ENCODE results near the gene KRTAP2-2.
"Not testable (repeated sequence)": the region's sequence is repeated elsewhere in the genome, so short reads cannot be mapped to it uniquely, and the experiment has no call there.

The KRTAP2-2 gene

DNA sequence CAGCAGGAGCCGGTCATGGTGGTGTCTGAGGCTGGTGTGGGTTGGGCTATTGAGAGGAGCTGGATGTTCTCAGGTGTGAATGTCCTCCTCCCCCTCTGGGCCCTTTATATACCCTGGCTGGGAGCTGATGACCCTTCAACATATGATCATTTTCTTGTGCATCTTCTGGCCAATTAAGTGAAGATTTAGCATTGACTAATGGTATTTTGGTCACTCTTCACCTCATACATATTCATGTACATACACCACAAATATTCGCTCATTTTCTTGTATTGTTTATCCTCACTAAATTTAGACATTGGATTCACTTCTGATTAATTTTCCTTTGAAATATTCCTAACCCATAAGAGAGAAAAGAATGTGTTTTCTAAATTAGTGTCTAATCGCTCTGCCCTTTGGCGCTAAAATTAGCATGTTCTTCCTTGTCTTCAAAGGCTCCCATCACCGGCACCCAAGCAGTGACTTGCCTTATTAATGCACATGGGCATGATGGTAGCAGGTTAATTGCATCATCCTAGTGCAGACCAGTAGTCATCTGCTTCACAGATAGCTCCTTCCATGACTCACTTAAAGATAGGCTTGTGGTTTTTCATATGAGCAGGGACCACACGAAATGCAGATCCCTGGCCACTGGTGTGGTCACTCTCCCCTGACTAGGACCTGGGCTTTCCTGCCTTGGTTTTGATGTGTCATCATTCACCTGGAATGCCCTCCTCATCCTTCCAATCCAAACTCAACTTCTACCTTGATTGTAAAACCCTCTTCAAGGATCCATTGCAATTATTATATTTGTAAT is 11.0 kb upstream of the KRTAP2-2 start, which contains the start of gene KRTAP2-4:
KRTAP2-4 (minus strand) TSS at position 51 of the 796 bp plus-strand sequence; CDS start at position 17, 34 bp downstream.
- TF ChIP-seq GATA2 (IDR thresholded peaks at IDR 0.05; ENCODE audit: low read depth, low read length) (no peak), GATA3 (IDR thresholded peaks at IDR 0.05; ENCODE audit: low read depth, low read length) (no peak)

GRCh38 chr17:41064301-41064700 is 9.3 kb upstream of the KRTAP2-2 start:
- TF ChIP-seq GATA2 (IDR thresholded peaks at IDR 0.05; ENCODE audit: low read depth, low read length): no peak
- TF ChIP-seq GATA3 (IDR thresholded peaks at IDR 0.05; ENCODE audit: low read depth, low read length): no peak

DNA sequence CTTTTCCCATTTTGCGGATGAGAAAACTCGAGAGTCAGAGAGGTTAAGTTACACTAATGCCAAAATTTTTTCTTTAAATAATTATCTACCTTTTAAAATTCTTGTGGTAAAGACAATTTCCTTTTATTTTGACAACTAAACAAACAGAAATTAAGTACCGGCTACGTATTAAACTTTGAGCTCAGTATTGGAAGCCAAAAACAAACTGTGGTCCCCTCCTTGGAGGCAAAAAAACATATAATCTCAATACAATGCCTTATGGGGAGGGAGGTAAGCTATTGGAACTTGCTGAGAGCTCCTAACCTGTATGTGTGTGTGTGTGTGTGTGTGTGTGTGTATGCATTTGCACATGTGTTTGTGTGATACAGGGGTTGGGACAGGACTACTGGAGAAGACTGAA is 8.4 kb upstream of the KRTAP2-2 start:
- no peak for TF ChIP-seq GATA2 (IDR thresholded peaks at IDR 0.05; ENCODE audit: low read depth, low read length)
- no peak for TF ChIP-seq GATA3 (IDR thresholded peaks at IDR 0.05; ENCODE audit: low read depth, low read length)

GRCh38 chr17:41061964-41062363 is 6.9 kb upstream of the KRTAP2-2 start:
- TF ChIP-seq GATA3 (IDR thresholded peaks at IDR 0.05; ENCODE audit: low read depth, low read length): no peak
- TF ChIP-seq GATA2 (IDR thresholded peaks at IDR 0.05; ENCODE audit: low read depth, low read length): no peak

GRCh38 chr17:41060052-41060604 is 5.1 kb upstream of the KRTAP2-2 start, which contains the start of gene KRTAP2-3:
Gene KRTAP2-3 (minus strand): TSS chr17:41060114. CDS start chr17:41060050, 64 bp downstream.
- TF ChIP-seq GATA2 (IDR thresholded peaks at IDR 0.05; ENCODE audit: low read depth, low read length): no peak
- no peak for TF ChIP-seq GATA3 (IDR thresholded peaks at IDR 0.05; ENCODE audit: low read depth, low read length)

DNA sequence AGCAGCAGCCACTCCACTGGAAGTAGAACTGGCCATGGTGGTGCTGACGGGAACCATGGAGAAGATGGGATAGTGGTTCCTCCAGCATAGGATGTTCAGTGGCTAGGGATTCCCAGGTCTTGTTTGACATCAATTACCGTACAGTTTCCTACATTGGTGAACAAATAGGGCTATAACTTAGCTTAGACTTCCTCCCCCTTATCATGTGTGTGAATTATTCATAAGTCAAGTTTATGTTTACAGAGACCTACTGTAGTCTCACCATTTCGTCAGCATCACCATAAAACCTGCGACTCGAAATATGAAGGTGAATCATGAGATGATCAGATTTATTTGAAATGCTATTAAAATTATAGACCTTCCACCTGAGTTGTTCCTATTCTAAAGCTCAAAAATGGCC is 3.7 kb upstream of the KRTAP2-2 start:
- no peak for TF ChIP-seq GATA2 (IDR thresholded peaks at IDR 0.05; ENCODE audit: low read depth, low read length)
- no peak for TF ChIP-seq GATA3 (IDR thresholded peaks at IDR 0.05; ENCODE audit: low read depth, low read length)

DNA sequence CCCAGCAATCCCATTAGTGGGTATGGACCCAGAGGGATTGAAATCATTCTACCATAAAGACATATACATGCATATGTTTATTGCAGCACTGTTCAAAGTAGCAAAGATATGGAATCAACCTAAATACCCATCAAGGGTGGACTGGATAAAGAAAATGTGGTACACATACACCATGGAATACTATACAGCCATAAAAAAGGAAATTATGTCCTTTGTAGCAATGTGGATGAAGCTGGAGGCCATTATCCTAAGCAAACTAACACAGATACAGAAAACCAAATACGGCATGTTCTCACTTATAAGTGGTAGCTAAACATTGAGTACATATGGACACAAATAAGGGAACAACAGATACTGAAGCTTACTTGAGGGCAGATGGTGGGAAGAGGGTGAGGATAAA is 2.5 kb upstream of the KRTAP2-2 start:
- no peak for TF ChIP-seq GATA3 (IDR thresholded peaks at IDR 0.05; ENCODE audit: low read depth, low read length)
- no peak for TF ChIP-seq GATA2 (IDR thresholded peaks at IDR 0.05; ENCODE audit: low read depth, low read length)

GRCh38 chr17:41054025-41054424 is 1.0 kb downstream of the KRTAP2-2 start:
- TF ChIP-seq GATA3 (IDR thresholded peaks at IDR 0.05; ENCODE audit: low read depth, low read length) (no peak), GATA2 (IDR thresholded peaks at IDR 0.05; ENCODE audit: low read depth, low read length) (no peak)

DNA sequence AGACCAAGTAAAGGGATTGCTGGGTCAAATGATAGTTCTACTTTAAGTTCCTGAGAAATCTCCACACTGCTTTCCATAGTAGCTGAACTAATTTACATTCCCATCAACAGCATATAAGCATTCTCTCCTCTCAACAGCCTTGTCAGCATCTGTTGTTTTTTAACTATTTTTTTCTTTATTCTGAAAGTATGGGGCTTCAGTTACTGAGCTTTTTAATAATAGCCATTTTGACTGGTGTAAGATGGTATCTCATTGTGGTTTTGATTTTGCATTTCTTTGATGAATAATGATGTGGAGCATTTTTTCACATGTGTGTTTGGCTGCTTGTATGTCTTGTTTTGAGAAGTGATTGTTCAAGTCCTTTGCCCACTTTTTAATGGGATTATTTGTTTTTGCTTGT is 2.5 kb downstream of the KRTAP2-2 start:
- TF ChIP-seq GATA3 (IDR thresholded peaks at IDR 0.05; ENCODE audit: low read depth, low read length): no peak
- TF ChIP-seq GATA2 (IDR thresholded peaks at IDR 0.05; ENCODE audit: low read depth, low read length): no peak

DNA sequence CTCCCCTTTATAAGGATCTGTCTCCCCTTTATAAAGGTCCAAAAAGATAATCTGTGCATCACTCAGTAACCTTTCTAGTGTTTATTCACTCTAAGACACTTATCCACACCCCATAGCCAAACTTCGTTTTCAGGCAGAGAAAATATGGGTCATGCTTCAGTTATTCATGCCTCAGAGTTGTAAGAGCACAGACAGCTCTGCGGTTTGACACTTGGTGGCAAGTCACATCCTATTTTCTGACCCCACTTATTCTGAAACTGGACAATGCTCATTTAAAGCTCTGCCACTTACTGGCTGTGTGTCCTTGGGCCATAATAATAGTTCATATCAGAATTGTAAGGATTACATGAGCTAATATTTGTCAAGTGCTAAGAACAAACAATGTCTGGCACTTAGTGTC is 5.9 kb downstream of the KRTAP2-2 start:
- TF ChIP-seq GATA3 (IDR thresholded peaks at IDR 0.05; ENCODE audit: low read depth, low read length): no peak
- no peak for TF ChIP-seq GATA2 (IDR thresholded peaks at IDR 0.05; ENCODE audit: low read depth, low read length)

DNA sequence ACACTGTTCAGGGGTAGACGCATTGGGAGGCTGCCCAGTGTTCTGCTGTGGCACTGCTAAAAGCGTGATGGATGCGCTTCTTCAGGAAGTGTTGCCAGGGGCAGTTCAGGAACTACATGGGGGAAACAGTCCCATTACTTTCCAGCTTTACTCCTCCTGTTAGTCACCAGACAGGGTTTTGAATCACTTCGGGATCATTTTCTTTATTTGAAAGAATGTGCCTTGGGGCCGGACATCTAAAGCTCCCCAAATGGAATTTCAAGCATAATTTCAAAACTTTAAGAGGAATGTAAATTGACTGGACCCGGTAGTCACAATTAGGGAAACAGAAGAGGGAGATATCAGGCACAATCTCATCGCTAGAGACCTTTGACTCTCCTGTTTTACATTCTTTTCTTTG is 6.6 kb downstream of the KRTAP2-2 start:
- no peak for TF ChIP-seq GATA3 (IDR thresholded peaks at IDR 0.05; ENCODE audit: low read depth, low read length)
- no peak for TF ChIP-seq GATA2 (IDR thresholded peaks at IDR 0.05; ENCODE audit: low read depth, low read length)

DNA sequence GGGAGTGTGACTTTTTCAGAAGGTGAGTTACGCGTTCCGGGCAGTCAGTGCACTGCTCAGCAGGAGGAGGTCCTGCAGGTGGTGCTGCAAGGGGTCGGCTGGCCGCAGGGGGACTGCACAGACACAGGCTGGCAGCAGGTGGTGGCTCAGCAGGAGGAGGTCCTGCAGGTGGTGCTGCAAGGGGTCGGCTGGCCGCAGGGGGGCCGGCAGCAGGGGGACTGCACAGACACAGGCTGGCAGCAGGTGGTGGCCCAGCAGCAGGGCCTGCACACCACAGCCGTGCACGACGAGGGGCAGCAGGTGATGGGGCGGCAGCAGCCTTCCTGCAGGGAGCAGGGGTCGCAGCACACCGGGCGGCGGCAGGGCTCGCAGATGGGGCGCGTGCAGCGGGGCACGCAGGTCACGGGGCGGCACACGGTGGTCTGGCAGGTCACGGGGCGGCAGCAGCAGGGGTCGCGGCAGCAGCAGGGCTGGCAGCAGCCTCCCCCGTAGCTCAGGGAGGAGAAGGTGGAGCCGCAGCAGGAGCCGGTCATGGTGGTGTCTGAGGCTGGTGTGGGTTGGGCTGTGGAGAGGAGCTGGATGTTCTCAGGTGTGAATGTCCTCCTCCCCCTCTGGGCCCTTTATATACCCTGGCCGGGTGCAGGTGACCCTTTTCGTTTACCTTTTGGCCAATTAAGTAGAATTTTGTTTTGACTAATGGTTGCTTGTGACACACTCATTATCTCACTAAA is 8.1 kb downstream of the KRTAP2-2 start, which contains the start of gene KRTAP2-1:
KRTAP2-1 (minus strand) TSS at position 582 of the 731 bp plus-strand sequence; CDS start at position 533, 49 bp downstream.
- TF ChIP-seq GATA2, GATA3 (IDR thresholded peaks at IDR 0.05; ENCODE audit: low read depth, low read length): not testable (repeated sequence)

DNA sequence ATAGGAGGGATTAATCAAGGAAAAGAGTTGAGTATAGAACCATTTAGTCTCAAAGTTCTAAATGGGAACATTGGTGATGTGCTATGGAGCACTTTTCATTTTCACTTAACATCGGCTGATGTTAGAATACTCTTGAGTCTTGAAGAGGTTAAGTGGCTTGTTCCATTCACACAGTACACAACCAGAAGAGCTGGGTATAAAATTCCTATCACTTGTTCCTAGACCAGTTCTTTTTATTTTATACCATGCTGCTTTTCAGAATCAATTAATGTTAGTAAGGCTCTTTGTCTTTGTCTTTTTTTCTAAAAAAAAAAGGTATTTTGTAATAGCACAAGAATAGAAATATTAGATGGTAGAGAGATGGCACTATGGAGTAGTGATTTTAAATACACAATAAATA is 12.1 kb downstream of the KRTAP2-2 start:
- no peak for TF ChIP-seq GATA3 (IDR thresholded peaks at IDR 0.05; ENCODE audit: low read depth, low read length)
- TF ChIP-seq GATA2 (IDR thresholded peaks at IDR 0.05; ENCODE audit: low read depth, low read length): no peak
